HG02610 (cell line): ENCODE data around the gene RNF130.
A peak's percentile ranks its signal among the peaks of the same experiment; 100 is the strongest.
"Not testable (repeated sequence)": the region's sequence is repeated elsewhere in the genome, so short reads cannot be mapped to it uniquely, and the experiment has no call there.

Source experiments
- ATAC-seq: cut with Tn5 transposase; IDR thresholded peaks from one replicate; pipeline ENCODE4 v1.9.1; 2021; ENCODE audit warnings: mild to moderate bottlenecking, moderate library complexity; ENCODE audit not compliant: unreplicated experiment

The RNF130 gene

GRCh38 chr5:179980767-179981166, 90.8 kb downstream of the RNF130 start:
- ATAC-seq, result no peak

GRCh38 chr5:179978792-179979191, 92.8 kb downstream of the RNF130 start:
- no peak for ATAC-seq

GRCh38 chr5:179975713-179976134, 95.8 kb downstream of the RNF130 start:
- ATAC-seq, result no peak

- ATAC-seq, result peak; percentile 69
Observed at GRCh38 chr5:179974946-179975712, 96.4 kb downstream of the RNF130 start.

- no peak for ATAC-seq
Observed at GRCh38 chr5:179974246-179974945, 97.2 kb downstream of the RNF130 start.

GRCh38 chr5:179973391-179973790, 98.2 kb downstream of the RNF130 start:
- no peak for ATAC-seq

GRCh38 chr5:179969110-179969509, 102.4 kb downstream of the RNF130 start:
- ATAC-seq, result no peak

GRCh38 chr5:179967489-179967888, 104.1 kb downstream of the RNF130 start:
- no peak for ATAC-seq

GRCh38 chr5:179964015-179964414, 107.5 kb downstream of the RNF130 start:
- ATAC-seq, result no peak

GRCh38 chr5:179963375-179963774, 108.2 kb downstream of the RNF130 start:
- ATAC-seq, result no peak

GRCh38 chr5:179960204-179960831, 111.2 kb downstream of the RNF130 start:
- no peak for ATAC-seq

GRCh38 chr5:179959641-179960040, 111.9 kb downstream of the RNF130 start:
- no peak for ATAC-seq

- not testable (repeated sequence) for ATAC-seq
Observed at GRCh38 chr5:179959118-179959517, 112.4 kb downstream of the RNF130 start.

GRCh38 chr5:179955630-179956029, 115.9 kb downstream of the RNF130 start:
- no peak for ATAC-seq

- ATAC-seq, result no peak
Observed at GRCh38 chr5:179955062-179955461, 116.5 kb downstream of the RNF130 start.

GRCh38 chr5:179954434-179954833, 117.1 kb downstream of the RNF130 start:
- no peak for ATAC-seq

GRCh38 chr5:179953987-179954386, 117.6 kb downstream of the RNF130 start:
- ATAC-seq, result no peak

GRCh38 chr5:179936976-179937681, 134.4 kb downstream of the RNF130 start:
- ATAC-seq, result no peak

- ATAC-seq, result no peak
Observed at GRCh38 chr5:179930788-179931473, 140.6 kb downstream of the RNF130 start.

- ATAC-seq, result no peak
Observed at GRCh38 chr5:179927824-179928223, 143.7 kb downstream of the RNF130 start.

GRCh38 chr5:179926657-179927056, 144.9 kb downstream of the RNF130 start:
- ATAC-seq, result no peak
